Measurements from ENCODE around the gene SULF2.

DNA sequence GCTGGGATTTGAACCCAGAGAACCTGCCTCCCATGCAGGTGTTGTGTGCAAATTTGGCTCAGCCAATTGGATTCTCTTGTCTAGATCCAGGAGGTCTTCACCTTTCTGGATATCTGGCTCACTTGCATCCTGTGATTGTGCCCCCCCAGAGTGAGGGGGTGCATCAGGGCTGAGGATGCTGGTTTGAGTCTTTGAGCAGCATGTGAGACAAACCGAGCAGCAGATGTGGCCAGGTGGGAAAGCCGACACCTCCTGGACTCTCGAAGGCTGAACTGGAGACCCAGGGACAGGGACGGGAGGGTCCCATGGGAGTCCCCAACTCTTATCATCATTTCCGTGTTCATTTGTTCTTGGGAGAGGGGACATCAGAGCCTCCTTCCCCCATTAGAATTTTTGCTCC, 30.6 kb upstream of the SULF2 start:
- no peak for TF ChIP-seq GATA3 (IDR thresholded peaks at IDR 0.05; ENCODE audit: low read depth, low read length)
- TF ChIP-seq GATA2 (IDR thresholded peaks at IDR 0.05; ENCODE audit: low read depth, low read length), result no peak

All from SH-SY5Y (cell line).